PC-3 (cell line): ENCODE data around the gene FAM83E. TPM values are rescaled to one million over a fixed set of nuclear protein-coding genes. Genes with fewer than 3 reads are reported as not detected.

Source experiments
- ATAC-seq: fragments of 200-7000 bp; cut with Tn5 transposase; 2 replicates; pipeline ENCODE4 v1.9.1; 2020; ENCODE audit warnings: mild to moderate bottlenecking, moderate library complexity
- BruUV-seq: library from RNA; stranded (reverse); fragments of 400-500 nt; replicated peaks from 2 replicates; lab custom pipeline; 2021; lab: Mats Ljungman, UMichigan
- CTCF ChIA-PET: fragments of 300-600 bp; sonication (Branson Sonifier 250); formaldehyde crosslinking; loops from one replicate; lab custom pipeline; 2022; ENCODE audit warnings: antibody characterized with exemption; lab: Charles Lee
- POLR2A ChIA-PET: fragments of 300-600 bp; sonication (Branson Sonifier 250); formaldehyde crosslinking; loops from one replicate; lab custom pipeline; 2022; ENCODE audit warnings: antibody characterized with exemption; ENCODE audit not compliant: unreplicated experiment; lab: Charles Lee
- DNase-seq: peaks from one replicate; pipeline ENCODE4 v3.0.0-alpha.2; 2015
- H2AFZ ChIP-seq: fragments of 300-600 bp; sonication (generic); 2 replicates; pipeline ENCODE4 v1.6.0; 2016; ENCODE audit warnings: antibody characterized with exemption, low read length
- H3F3A ChIP-seq: fragments of 300-600 bp; sonication (generic); one replicate; pipeline ENCODE4 v1.6.0; 2017; ENCODE audit warnings: antibody characterized with exemption, low read length, control low read depth, mild to moderate bottlenecking; ENCODE audit not compliant: unreplicated experiment
- H3K27ac ChIP-seq: fragments of 300-600 bp; sonication (generic); 2 replicates; pipeline ENCODE4 v1.5.1; 2016; ENCODE audit warnings: mild to moderate bottlenecking, low read length
- H3K27me3 ChIP-seq: fragments of 300-600 bp; sonication (generic); 2 replicates; pipeline ENCODE4 v1.6.1; 2016; ENCODE audit warnings: low read length, mixed read lengths
- H3K36me3 ChIP-seq: fragments of 300-600 bp; sonication (generic); 2 replicates; pipeline ENCODE4 v1.6.1; 2016; ENCODE audit warnings: low read depth, mixed run types, low read length, mixed read lengths
- H3K4me1 ChIP-seq: fragments of 300-600 bp; sonication (generic); 2 replicates; pipeline ENCODE4 v1.5.1; 2016; ENCODE audit warnings: low read length; ENCODE audit not compliant: insufficient read depth
- H3K4me2 ChIP-seq: fragments of 300-600 bp; sonication (generic); 2 replicates; pipeline ENCODE4 v1.6.0; 2016; ENCODE audit warnings: low read length
- H3K4me3 ChIP-seq: fragments of 300-600 bp; sonication (generic); 2 replicates; pipeline ENCODE4 v1.5.1; 2016; ENCODE audit warnings: mild to moderate bottlenecking, low read length, mixed read lengths
- H3K79me2 ChIP-seq: fragments of 300-600 bp; sonication (generic); 2 replicates; pipeline ENCODE4 v1.6.1; 2017; ENCODE audit warnings: low read length, mixed read lengths
- H3K9ac ChIP-seq: fragments of 300-600 bp; sonication (generic); 2 replicates; pipeline ENCODE4 v1.6.0; 2016; ENCODE audit warnings: mild to moderate bottlenecking, low read length
- H3K9me2 ChIP-seq: fragments of 300-600 bp; sonication (generic); replicated peaks from 2 replicates; pipeline ENCODE4 v1.6.1; 2016; ENCODE audit warnings: mixed run types, low read length, mixed read lengths
- H3K9me3 ChIP-seq: fragments of 300-600 bp; sonication (generic); 2 replicates; pipeline ENCODE4 v1.6.1; 2016; ENCODE audit warnings: low read length, mixed read lengths
- H4K20me1 ChIP-seq: fragments of 300-600 bp; sonication (generic); 2 replicates; pipeline ENCODE4 v1.6.1; 2016; ENCODE audit warnings: low read length, mixed read lengths
- CTCF ChIP-seq: fragments of 300-600 bp; sonication (generic); conservative IDR thresholded peaks from 2 replicates; pipeline ENCODE4 v1.5.1; 2017; ENCODE audit warnings: antibody characterized with exemption, low read depth, mild to moderate bottlenecking, low read length
- EZH2 ChIP-seq: fragments of 300-600 bp; sonication (generic); IDR thresholded peaks from one replicate; pipeline ENCODE4 v1.6.1; 2017; ENCODE audit warnings: antibody characterized with exemption, mild to moderate bottlenecking, low read length; ENCODE audit not compliant: unreplicated experiment
- EZH2phosphoT487 ChIP-seq: fragments of 300-600 bp; sonication (generic); IDR thresholded peaks from 2 replicates; pipeline ENCODE4 v1.6.1; 2018; ENCODE audit warnings: mild to moderate bottlenecking, antibody characterized with exemption, low read length, borderline replicate concordance
- intact Hi-C: fragments of 100-400 bp; cut with micrococcal nuclease; formaldehyde crosslinking; loops from 2 replicates; pipeline ENCODE4 v1.9.0; 2023
- total RNA-seq: library from RNA; depleted of rRNA; stranded (reverse); fragments of >200 nt; gene quantifications from 2 replicates; pipeline ENCODE4 v1.2.3, GENCODE V29; 2014

FAM83E gene
- total RNA-seq, 1 experiment from 2014 or later: 4.6 TPM

DNA sequence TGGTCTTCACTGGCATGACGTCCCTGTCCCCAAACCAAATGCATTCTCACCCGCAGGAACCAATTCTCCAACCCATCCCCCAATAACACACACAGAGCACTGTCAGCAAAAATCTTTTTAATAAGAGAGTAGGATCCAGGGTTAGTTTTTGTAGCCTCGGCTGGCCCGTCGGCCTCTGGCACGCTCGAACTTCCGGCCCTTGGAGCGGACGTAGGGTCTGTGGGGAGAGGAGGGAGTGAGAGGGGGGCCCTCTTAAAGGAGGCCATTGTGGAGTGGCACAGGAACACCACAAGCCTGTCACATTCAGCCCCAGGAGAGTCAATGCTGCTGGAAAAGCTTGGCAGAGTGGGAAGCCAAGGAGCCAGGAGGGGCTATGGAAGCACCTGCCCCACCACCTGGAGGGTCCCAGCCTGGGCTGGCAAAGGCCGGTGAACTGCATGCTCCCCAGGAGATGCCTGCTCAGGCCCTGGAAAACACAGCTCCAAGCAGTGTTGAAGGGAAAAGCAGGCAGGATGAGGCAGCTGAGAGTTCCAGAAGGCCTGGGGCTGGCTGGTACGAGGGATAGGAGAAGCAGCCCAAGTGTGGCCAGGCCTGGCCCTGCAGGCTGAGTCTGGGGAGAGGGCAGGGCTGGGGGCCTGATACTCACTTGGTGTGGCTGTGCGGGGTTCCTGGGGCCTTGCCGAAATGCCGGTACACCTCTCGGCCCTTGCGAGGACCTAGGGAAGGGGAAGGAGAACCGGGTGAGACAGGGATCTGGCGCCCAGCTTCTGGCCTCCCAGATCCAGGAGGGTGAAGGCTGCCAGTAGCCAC, 560 bp upstream of the FAM83E start:
- H3K9ac ChIP-seq: no peak overlapping the region
- intact Hi-C loops: no loop called here
- H3K4me3 ChIP-seq: no peak overlapping the region
- peaks cover 32% of the 10 kb centered on the region for H4K20me1 ChIP-seq
- TF ChIP-seq EZH2 (no peak), EZH2phosphoT487 (no peak), CTCF (no peak)
- H3K79me2 ChIP-seq: peaks cover 42% of the 10 kb centered on the region
- ATAC-seq (no peak), DNase-seq (no peak)
- no peaks in the 10 kb centered on the region for H3K9me2 ChIP-seq
- H3K4me2 ChIP-seq: no peak overlapping the region
- no peaks in the 10 kb centered on the region for H3F3A ChIP-seq
- H3K9me3 ChIP-seq: no peaks in the 10 kb centered on the region
- CTCF ChIA-PET: no interaction called here
- no peaks in the 10 kb centered on the region for H3K27me3 ChIP-seq
- no peak overlapping the region for H2AFZ ChIP-seq
- BruUV-seq: no TSS peak
- peaks cover 35% of the 10 kb centered on the region for H3K36me3 ChIP-seq
- H3K27ac ChIP-seq: no peak overlapping the region
- POLR2A ChIA-PET: no interaction called here
- H3K4me1 ChIP-seq: peaks cover 27% of the 10 kb centered on the region

GRCh38 chr19:48613852-48614435, 932 bp downstream of the FAM83E start:
- BruUV-seq: no TSS peak
- Histone ChIP-seq H2AFZ (no peak overlapping the region), H3F3A (no peaks in the 10 kb centered on the region), H4K20me1 (peaks cover 32% of the 10 kb centered on the region), H3K36me3 (peaks cover 35% of the 10 kb centered on the region), H3K4me2 (no peak overlapping the region), H3K9me3 (no peaks in the 10 kb centered on the region), H3K9me2 (no peaks in the 10 kb centered on the region), H3K27ac (no peak overlapping the region), H3K79me2 (peaks cover 34% of the 10 kb centered on the region), H3K27me3 (no peaks in the 10 kb centered on the region), H3K4me3 (no peak overlapping the region), H3K4me1 (peaks cover 21% of the 10 kb centered on the region), H3K9ac (no peak overlapping the region)
- TF ChIP-seq EZH2 (no peak), EZH2phosphoT487 (no peak), CTCF (no peak)
- POLR2A ChIA-PET: no interaction called here
- CTCF ChIA-PET: no interaction called here
- DNase-seq (no peak), ATAC-seq (no peak; the same call in 1 of the 2 replicates)
- intact Hi-C loops: no loop called here
